A673 (cell line): ENCODE results near the gene FZD10.

Experiments used
- CTCF ChIP-seq: fragments of 300-800, 200-600 bp; sonication (generic); conservative IDR thresholded peaks from 2 replicates; pipeline ENCODE4 v1.5.1; 2017; ENCODE audit warnings: low read depth, mild to moderate bottlenecking, antibody characterized with exemption, low read length, moderate library complexity, mixed read lengths
- EZH2 ChIP-seq: fragments of 200-600 bp; sonication (generic); IDR thresholded peaks from 2 replicates; pipeline ENCODE4 v1.6.1; 2017; ENCODE audit warnings: borderline replicate concordance, low read depth, mild to moderate bottlenecking, mixed read lengths, antibody characterized with exemption, low read length; ENCODE audit not compliant: poor library complexity, severe bottlenecking

GRCh38 chr12:130146176-130146931 is 15.9 kb upstream of the FZD10 start:
- no peak for TF ChIP-seq EZH2
- TF ChIP-seq CTCF = no peak
